ENCODE results near the gene AUTS2. TPM values are rescaled to one million over a fixed set of nuclear protein-coding genes. Genes with fewer than 3 reads are reported as not detected.
A peak's percentile ranks its signal among the peaks of the same experiment; 100 is the strongest.

The AUTS2 gene
- polyA plus RNA-seq, 1 donor from 2014 or later, result 97.3 TPM

DNA sequence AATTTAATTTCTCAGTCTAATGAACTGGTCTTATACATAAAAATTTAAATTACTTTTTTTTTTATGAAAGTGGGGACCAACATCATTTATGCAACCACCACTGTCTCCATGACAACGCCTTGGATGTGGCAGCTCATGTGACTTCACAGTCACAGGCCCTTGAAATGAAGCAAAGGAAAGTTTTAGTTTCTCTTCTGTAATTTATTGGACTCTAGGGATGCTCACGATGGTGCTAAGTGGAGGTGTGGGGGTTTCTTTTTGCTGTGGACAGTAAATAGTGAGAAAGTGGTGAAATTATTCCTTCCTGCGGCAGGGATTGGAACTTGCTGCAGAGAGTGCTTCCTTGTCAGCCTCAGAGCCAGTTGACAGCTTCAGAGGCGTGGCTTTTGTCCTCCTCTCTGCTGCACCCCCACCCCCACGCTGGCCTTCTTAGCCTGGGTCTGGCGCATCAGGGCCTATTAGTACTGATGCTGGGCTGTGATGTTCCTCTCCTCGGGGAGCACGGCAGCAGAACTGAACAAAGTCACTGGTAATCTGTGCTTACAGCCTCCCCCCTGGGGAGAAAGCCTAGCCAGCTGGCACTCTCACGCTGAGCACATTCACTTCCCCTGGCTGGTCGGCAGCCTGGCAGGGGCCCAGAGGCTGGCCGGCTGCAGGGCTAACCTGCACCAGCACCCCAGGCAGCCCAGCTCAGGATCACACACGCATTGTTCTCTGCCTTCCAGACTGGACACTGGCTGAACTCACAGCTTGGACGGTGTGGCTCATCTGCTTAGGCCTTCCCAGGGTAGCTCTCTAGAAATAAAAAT lies 1016.2 kb downstream of the AUTS2 start:
- no peaks in the 10 kb centered on the region for H3K27me3 ChIP-seq (ENCODE audit: insufficient read depth, low read depth, low read length)
- peak overlapping the region; percentile 59 for H3K4me3 ChIP-seq (ENCODE audit: low read length)
- H3K4me2 ChIP-seq (ENCODE audit: low read length), result peak overlapping the region; percentile 60
- peaks cover 96% of the 10 kb centered on the region for H3K79me2 ChIP-seq (replicated peaks; ENCODE audit: insufficient read depth, low read length)
- H3K9me3 ChIP-seq (ENCODE audit: low read length), result no peaks in the 10 kb centered on the region
- peak overlapping the region; percentile 92 for H3K27ac ChIP-seq (ENCODE audit: low read length)
- peak overlapping the region; percentile 63 for H3K9ac ChIP-seq (ENCODE audit: low read length)
- H4K20me1 ChIP-seq (ENCODE audit: insufficient read depth), result no peaks in the 10 kb centered on the region
- TF ChIP-seq, protein P1, sequence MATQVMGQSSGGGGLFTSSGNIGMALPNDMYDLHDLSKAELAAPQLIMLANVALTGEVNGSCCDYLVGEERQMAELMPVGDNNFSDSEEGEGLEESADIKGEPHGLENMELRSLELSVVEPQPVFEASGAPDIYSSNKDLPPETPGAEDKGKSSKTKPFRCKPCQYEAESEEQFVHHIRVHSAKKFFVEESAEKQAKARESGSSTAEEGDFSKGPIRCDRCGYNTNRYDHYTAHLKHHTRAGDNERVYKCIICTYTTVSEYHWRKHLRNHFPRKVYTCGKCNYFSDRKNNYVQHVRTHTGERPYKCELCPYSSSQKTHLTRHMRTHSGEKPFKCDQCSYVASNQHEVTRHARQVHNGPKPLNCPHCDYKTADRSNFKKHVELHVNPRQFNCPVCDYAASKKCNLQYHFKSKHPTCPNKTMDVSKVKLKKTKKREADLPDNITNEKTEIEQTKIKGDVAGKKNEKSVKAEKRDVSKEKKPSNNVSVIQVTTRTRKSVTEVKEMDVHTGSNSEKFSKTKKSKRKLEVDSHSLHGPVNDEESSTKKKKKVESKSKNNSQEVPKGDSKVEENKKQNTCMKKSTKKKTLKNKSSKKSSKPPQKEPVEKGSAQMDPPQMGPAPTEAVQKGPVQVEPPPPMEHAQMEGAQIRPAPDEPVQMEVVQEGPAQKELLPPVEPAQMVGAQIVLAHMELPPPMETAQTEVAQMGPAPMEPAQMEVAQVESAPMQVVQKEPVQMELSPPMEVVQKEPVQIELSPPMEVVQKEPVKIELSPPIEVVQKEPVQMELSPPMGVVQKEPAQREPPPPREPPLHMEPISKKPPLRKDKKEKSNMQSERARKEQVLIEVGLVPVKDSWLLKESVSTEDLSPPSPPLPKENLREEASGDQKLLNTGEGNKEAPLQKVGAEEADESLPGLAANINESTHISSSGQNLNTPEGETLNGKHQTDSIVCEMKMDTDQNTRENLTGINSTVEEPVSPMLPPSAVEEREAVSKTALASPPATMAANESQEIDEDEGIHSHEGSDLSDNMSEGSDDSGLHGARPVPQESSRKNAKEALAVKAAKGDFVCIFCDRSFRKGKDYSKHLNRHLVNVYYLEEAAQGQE (IDR thresholded peaks at IDR 0.05; ENCODE audit: borderline replicate concordance), result peak; percentile 19
- TF ChIP-seq TAF1 (IDR thresholded peaks at IDR 0.05; ENCODE audit: low read depth) (no peak), SMC3 (conservative IDR thresholded peaks at IDR 0.05; ENCODE audit: poor library complexity) (peak; percentile 44), EP300 (conservative IDR thresholded peaks at IDR 0.05; ENCODE audit: poor library complexity, severe bottlenecking) (peak; percentile 32), POLR2AphosphoS5 (IDR thresholded peaks at IDR 0.05) (peak; percentile 66), MXI1 (conservative IDR thresholded peaks at IDR 0.05; ENCODE audit: poor library complexity, severe bottlenecking) (peak; percentile 25), EZH2 (IDR thresholded peaks at IDR 0.05; ENCODE audit: borderline replicate concordance, insufficient read depth, low read length, poor library complexity, severe bottlenecking) (no peak), RAD21 (conservative IDR thresholded peaks at IDR 0.05) (peak; percentile 17)
- TF ChIP-seq, protein P2, sequence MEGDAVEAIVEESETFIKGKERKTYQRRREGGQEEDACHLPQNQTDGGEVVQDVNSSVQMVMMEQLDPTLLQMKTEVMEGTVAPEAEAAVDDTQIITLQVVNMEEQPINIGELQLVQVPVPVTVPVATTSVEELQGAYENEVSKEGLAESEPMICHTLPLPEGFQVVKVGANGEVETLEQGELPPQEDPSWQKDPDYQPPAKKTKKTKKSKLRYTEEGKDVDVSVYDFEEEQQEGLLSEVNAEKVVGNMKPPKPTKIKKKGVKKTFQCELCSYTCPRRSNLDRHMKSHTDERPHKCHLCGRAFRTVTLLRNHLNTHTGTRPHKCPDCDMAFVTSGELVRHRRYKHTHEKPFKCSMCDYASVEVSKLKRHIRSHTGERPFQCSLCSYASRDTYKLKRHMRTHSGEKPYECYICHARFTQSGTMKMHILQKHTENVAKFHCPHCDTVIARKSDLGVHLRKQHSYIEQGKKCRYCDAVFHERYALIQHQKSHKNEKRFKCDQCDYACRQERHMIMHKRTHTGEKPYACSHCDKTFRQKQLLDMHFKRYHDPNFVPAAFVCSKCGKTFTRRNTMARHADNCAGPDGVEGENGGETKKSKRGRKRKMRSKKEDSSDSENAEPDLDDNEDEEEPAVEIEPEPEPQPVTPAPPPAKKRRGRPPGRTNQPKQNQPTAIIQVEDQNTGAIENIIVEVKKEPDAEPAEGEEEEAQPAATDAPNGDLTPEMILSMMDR (IDR thresholded peaks at IDR 0.05; ENCODE audit: poor library complexity, severe bottlenecking), result no peak
- peaks cover 7% of the 10 kb centered on the region for H3F3A ChIP-seq (ENCODE audit: insufficient read depth, low read length, poor library complexity, severe bottlenecking)
- no peaks in the 10 kb centered on the region for H3K9me2 ChIP-seq (ENCODE audit: insufficient read depth, low read length)
- H3K36me3 ChIP-seq (ENCODE audit: insufficient read depth, low read length), result no peaks in the 10 kb centered on the region
- H2AFZ ChIP-seq (ENCODE audit: low read depth, low read length), result no peak overlapping the region

DNA sequence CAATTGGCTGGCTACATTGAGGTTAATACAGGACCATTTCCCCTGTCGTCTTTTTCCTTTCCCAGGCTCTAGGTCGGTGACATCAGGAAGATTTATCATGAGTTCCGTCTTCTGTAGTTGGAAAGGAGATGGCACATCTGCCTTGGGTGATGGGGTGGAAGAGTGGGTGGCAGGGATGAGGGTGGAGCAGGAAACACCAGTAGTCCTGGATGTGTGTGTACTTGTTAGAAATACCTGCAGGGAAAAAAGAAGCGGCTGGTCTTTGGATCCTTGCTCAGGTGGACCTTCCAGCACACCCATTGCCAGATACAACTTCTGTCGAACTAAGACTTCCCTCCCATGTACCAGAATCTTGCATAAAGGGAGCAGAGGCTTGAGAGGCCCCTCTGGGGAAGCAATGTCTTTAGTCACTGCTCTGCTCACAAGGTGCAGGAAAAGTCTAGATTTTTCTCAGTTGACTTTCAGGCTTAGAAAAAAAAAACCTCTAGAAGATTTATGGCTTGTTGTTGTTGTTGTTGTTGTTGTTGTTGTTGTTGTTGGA lies 1016.9 kb downstream of the AUTS2 start:
- H3K9me3 ChIP-seq (ENCODE audit: low read length), result no peaks in the 10 kb centered on the region
- TF ChIP-seq SMC3 (conservative IDR thresholded peaks at IDR 0.05; ENCODE audit: poor library complexity) (no peak), MXI1 (conservative IDR thresholded peaks at IDR 0.05; ENCODE audit: poor library complexity, severe bottlenecking) (no peak)
- H3K4me3 ChIP-seq (ENCODE audit: low read length), result peak overlapping the region; percentile 59
- no peaks in the 10 kb centered on the region for H3K9me2 ChIP-seq (ENCODE audit: insufficient read depth, low read length)
- peak overlapping the region; percentile 63 for H3K9ac ChIP-seq (ENCODE audit: low read length)
- no peaks in the 10 kb centered on the region for H3K36me3 ChIP-seq (ENCODE audit: insufficient read depth, low read length)
- H3K27me3 ChIP-seq (ENCODE audit: insufficient read depth, low read depth, low read length), result no peaks in the 10 kb centered on the region
- H4K20me1 ChIP-seq (ENCODE audit: insufficient read depth), result no peaks in the 10 kb centered on the region
- H3K4me2 ChIP-seq (ENCODE audit: low read length), result peak overlapping the region; percentile 60
- peaks cover 7% of the 10 kb centered on the region for H3F3A ChIP-seq (ENCODE audit: insufficient read depth, low read length, poor library complexity, severe bottlenecking)
- H3K27ac ChIP-seq (ENCODE audit: low read length), result peak overlapping the region; percentile 92
- H2AFZ ChIP-seq (ENCODE audit: low read depth, low read length), result no peak overlapping the region
- peaks cover 96% of the 10 kb centered on the region for H3K79me2 ChIP-seq (replicated peaks; ENCODE audit: insufficient read depth, low read length)
